ENCODE results near the gene TTC27. TPM values are rescaled to one million over a fixed set of nuclear protein-coding genes. Genes with fewer than 3 reads are reported as not detected.

Gene TTC27
- total RNA-seq, 6 donors from 2014 or later: 9.4 to 24.0 (median 12.3) TPM

DNA sequence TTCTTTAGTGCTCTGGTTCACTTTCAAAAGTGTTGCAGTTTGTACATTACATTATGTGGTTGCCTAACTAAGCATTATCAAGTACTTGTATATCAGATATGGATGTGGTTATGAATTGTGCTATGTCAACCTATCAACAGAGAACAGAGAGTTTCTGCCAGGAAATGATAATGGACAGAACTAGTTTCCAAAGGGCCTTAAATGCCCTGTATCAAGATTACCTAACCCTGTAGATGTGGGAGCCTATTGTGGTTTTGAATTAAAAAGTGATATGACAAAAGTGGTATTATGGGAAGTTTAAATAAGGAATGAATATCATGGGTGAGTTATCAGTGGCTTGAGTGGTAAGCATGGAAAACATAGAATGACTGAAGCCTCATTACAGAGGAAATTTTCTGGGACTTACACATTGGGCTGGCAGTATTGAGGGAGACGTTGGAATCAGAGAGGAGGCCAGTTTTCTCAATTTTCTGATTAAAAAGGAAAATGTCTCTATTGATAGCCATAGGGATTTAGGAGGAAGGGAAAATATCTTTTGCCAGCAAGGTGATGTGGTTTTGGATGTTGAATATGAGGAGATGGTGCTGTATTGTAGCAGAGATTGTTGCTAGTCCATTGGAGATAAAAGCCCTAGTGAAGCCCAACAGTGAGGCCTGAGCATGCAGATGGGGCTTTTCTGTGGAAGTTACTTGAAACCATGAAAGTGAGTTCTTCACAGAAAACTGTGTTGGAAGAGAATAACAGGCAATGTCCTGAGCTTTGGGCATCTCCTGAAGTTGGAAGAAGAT, 140.7 kb downstream of the TTC27 start:
- no peaks in the 10 kb centered on the region for H3K9me3 ChIP-seq
- H3K36me3 ChIP-seq: peaks cover 0 to 3% (median 1%) of the 10 kb centered on the region in 4 donors
- H3K27ac ChIP-seq: no peak overlapping the region
- H3K4me3 ChIP-seq: no peak overlapping the region
- DNase-seq (no peak), ATAC-seq (ENCODE audit: low FRiP score in 2 of 2) (no peak)
- TF ChIP-seq EP300 (IDR thresholded peaks at IDR 0.05): no peak
- TF ChIP-seq POLR2A (IDR thresholded peaks at IDR 0.05): no peak
- TF ChIP-seq CTCF (IDR thresholded peaks at IDR 0.05): no peak
- TF ChIP-seq POLR2AphosphoS5 (IDR thresholded peaks at IDR 0.05): no peak
- 74 to 86% methylated on average over 1 of the region's 1 CpG for WGBS, 2 donors
- H3K4me1 ChIP-seq: no peaks in the 10 kb centered on the region
- no peaks in the 10 kb centered on the region for H3K27me3 ChIP-seq

- Histone ChIP-seq H3K27me3 (no peaks in the 10 kb centered on the region), H3K27ac (no peak overlapping the region), H3K36me3 (peaks cover 0 to 3% (median 1%) of the 10 kb centered on the region in 4 donors), H3K4me3 (no peak overlapping the region), H3K9me3 (no peaks in the 10 kb centered on the region), H3K4me1 (no peaks in the 10 kb centered on the region)
- WGBS, 2 donors: 88 to 89% methylated on average over 5 of the region's 5 CpGs
- TF ChIP-seq EP300 (IDR thresholded peaks at IDR 0.05): no peak
- no peak for TF ChIP-seq POLR2A (IDR thresholded peaks at IDR 0.05)
- no peak for TF ChIP-seq POLR2AphosphoS5 (IDR thresholded peaks at IDR 0.05)
- TF ChIP-seq CTCF (IDR thresholded peaks at IDR 0.05): no peak
- DNase-seq (no peak), ATAC-seq (ENCODE audit: low FRiP score in 2 of 2) (no peak)
Measured at GRCh38 chr2:32770360-32770759, 142.5 kb downstream of the TTC27 start.

DNA sequence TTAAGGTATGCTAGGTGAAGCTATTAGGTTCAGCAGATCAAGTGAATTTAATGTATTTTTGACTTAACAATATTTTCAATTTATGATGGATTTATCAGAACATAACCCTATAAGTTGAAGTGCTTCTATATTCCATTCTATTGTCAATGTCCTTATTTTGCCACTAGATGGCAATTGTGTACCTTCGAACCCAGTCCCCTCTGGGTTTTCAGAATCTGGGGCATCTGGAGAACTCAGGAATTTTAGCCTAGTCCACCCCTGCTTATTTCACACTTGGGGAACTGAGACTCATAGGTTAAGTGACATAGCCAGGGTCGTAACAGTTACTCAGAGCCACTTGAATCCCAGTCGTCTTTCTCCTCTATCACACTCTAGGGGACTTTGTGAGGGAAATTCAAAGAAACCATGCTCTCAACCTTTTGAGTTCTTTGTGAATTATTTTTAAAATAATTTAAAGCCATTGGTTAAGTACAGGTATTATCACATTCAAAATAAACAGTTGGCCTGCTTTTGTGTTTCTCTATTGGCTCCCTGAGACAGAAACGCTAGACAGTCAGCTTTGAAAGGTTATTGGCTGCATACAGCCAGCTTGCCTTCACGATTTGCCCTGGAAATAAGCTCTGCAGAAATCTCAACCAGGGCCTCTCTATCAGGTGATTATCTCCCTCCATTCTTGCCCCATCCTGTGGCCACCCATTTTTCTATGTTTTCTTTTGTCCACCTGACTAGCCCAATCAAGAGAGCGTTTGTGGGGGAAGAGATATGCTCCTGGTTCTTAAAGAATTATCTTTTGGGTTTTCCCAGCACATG, 145.0 kb downstream of the TTC27 start:
- TF ChIP-seq CTCF (IDR thresholded peaks at IDR 0.05): peak; percentile 31 to 67 (median 54)
- TF ChIP-seq EP300 (IDR thresholded peaks at IDR 0.05): no peak
- no peak for DNase-seq
- Histone ChIP-seq H3K4me1 (no peaks in the 10 kb centered on the region), H3K27ac (no peak overlapping the region), H3K4me3 (no peak overlapping the region), H3K27me3 (no peaks in the 10 kb centered on the region), H3K36me3 (no peaks in the 10 kb centered on the region), H3K9me3 (no peaks in the 10 kb centered on the region)
- WGBS, 2 donors: 61 to 72% methylated on average over 6 of the region's 6 CpGs
- ATAC-seq (ENCODE audit: low FRiP score in 2 of 2): peak in 1 of 2 donors; percentile 72

DNA sequence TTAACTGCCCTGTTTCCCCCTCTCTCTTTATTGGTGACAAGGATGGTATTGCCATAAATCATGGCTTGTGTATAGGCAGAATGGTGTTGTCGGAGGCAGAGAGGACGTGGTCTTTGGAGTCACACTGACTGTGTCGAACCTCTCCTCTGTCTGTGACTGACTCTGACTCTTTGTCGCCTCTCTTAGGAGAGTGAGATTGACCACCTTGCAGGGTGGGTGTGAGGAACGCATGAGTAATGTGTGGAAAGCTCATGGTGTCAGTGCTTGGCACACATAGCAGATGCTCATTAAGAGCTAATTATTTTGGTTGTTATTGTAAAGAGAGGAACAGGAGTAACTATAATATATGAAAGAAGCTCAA, 145.6 kb downstream of the TTC27 start:
- ATAC-seq (ENCODE audit: low FRiP score in 2 of 2) (no peak), DNase-seq (no peak)
- H3K4me3 ChIP-seq: no peak overlapping the region
- 70 to 88% methylated on average over 5 of the region's 5 CpGs for WGBS, 2 donors
- TF ChIP-seq CTCF (IDR thresholded peaks at IDR 0.05) (no peak), EP300 (IDR thresholded peaks at IDR 0.05) (no peak), POLR2AphosphoS5 (IDR thresholded peaks at IDR 0.05) (no peak), POLR2A (IDR thresholded peaks at IDR 0.05) (no peak)
- H3K4me1 ChIP-seq: no peaks in the 10 kb centered on the region
- no peak overlapping the region for H3K27ac ChIP-seq
- no peaks in the 10 kb centered on the region for H3K36me3 ChIP-seq
- no peaks in the 10 kb centered on the region for H3K27me3 ChIP-seq
- H3K9me3 ChIP-seq: no peaks in the 10 kb centered on the region
